Tracheal epithelial cell (primary cell): ENCODE results near the gene OR10H4. TPM values are rescaled to one million over a fixed set of nuclear protein-coding genes. Genes with fewer than 3 reads are reported as not detected.

Source experiments
- total RNA-seq: library from RNA; depleted of rRNA; stranded (reverse); fragments of >200 nt; gene quantifications from 2 replicates; pipeline ENCODE4 v1.2.1, GENCODE V29; 2014

OR10H4 gene
- not detected in 2 replicates for total RNA-seq

GRCh38 chr19:15948223-15949058 is at the start of gene OR10H4:
OR10H4 (plus strand) TSS chr19:15949008; CDS start chr19:15949008, 0 bp downstream.

GRCh38 chr19:15934332-15935078 is 14.3 kb upstream of the OR10H4 start, which contains the start of gene CYP4F11:
CYP4F11 (minus strand) TSS chr19:15934529; CDS start chr19:15934408, 121 bp downstream.

Other genes starting within 250 kb of the OR10H4 start
- gene OR10H2, start 221.0 kb upstream of the OR10H4 start, total RNA-seq, result not detected in 2 replicates
- not detected in 2 replicates for gene OR10H3, start 211.0 kb upstream of the OR10H4 start, total RNA-seq
- not detected in 2 replicates for gene OR10H5, start 161.3 kb upstream of the OR10H4 start, total RNA-seq
- under 0.01 TPM in 1 of 2 replicates, not detected in the other for gene OR10H1, start 133.3 kb upstream of the OR10H4 start, total RNA-seq
- 1.7 TPM in 1 of 2 replicates, not detected in the other for gene CYP4F2, start 50.9 kb upstream of the OR10H4 start, total RNA-seq
- gene CYP4F11, start 14.5 kb upstream of the OR10H4 start, total RNA-seq, result 3.9 and 4.0 TPM in 2 replicates
- gene TPM4, start 127.5 kb downstream of the OR10H4 start, total RNA-seq, result 159 and 486 TPM in 2 replicates
- gene RAB8A, start 162.9 kb downstream of the OR10H4 start, total RNA-seq, result 32.0 and 47.0 TPM in 2 replicates
- gene HSH2D, start 194.7 kb downstream of the OR10H4 start, total RNA-seq, result 0.43 and 0.96 TPM in 2 replicates
- gene CIB3, start 224.5 kb downstream of the OR10H4 start, total RNA-seq, result not detected in 2 replicates
- gene FAM32A, start 236.4 kb downstream of the OR10H4 start, total RNA-seq, result 82.3 and 108 TPM in 2 replicates
- 21.3 and 37.8 TPM in 2 replicates for gene AP1M1, start 248.9 kb downstream of the OR10H4 start, total RNA-seq